Lower lobe of right lung (tissue), 2 donors: ENCODE data around the gene DUS1L. TPM values are rescaled to one million over a fixed set of nuclear protein-coding genes. Genes with fewer than 3 reads are reported as not detected.
"Not testable (repeated sequence)": the region's sequence is repeated elsewhere in the genome, so short reads cannot be mapped to it uniquely, and the experiment has no call there.

Source experiments
- ATAC-seq, 2 donors: fragments of 200-7000 bp; cut with Tn5 transposase; one replicate each; pipeline ENCODE4 v1.9.1; 2020 to 2022; ENCODE audit warnings: mild to moderate bottlenecking in 2 of 2, moderate library complexity in 2 of 2
- DNase-seq: peaks from one replicate; pipeline ENCODE4 v3.0.0-alpha.2; 2020
- H3K27ac ChIP-seq: fragments of 200-600 bp; one replicate; pipeline ENCODE4 v1.8.0; 2022
- H3K27me3 ChIP-seq: fragments of 200-600 bp; one replicate; pipeline ENCODE4 v1.8.0; 2022; ENCODE audit warnings: low read depth
- H3K36me3 ChIP-seq: fragments of 200-600 bp; one replicate; pipeline ENCODE4 v1.8.0; 2022; ENCODE audit warnings: mild to moderate bottlenecking
- H3K4me1 ChIP-seq: fragments of 200-600 bp; one replicate; pipeline ENCODE4 v1.8.0; 2022
- H3K4me3 ChIP-seq: fragments of 200-600 bp; one replicate; pipeline ENCODE4 v1.8.0; 2022; ENCODE audit warnings: mild to moderate bottlenecking
- H3K9me3 ChIP-seq: fragments of 200-600 bp; one replicate; pipeline ENCODE4 v1.8.0; 2022
- intact Hi-C: fragments of 100-400 bp; cut with DNase I; formaldehyde crosslinking; loops from one replicate; pipeline ENCODE4 v1.11.0; 2022
- total RNA-seq: library from RNA; stranded (reverse); fragmentation: NEBNext Ultra II Directional; extraction: Animal tissue kit (Norgen Biotek cat#: 25700); gene quantifications from one replicate; pipeline ENCODE4 v1.2.1, GENCODE V29; 2021
- TF ChIP-seq, protein P1 (sequence below): fragments of 200-600 bp; IDR thresholded peaks from one replicate; pipeline ENCODE4 v1.8.0; 2022; ENCODE audit warnings: antibody characterized with exemption, mild to moderate bottlenecking
- donor health status: DM: no; HTN: yes; CAD: no; lungs with severe emphysema.

DUS1L gene
- total RNA-seq, 1 donor from 2014 or later: 85.1 TPM

- DNase-seq: no peak
- peaks cover 18% of the 10 kb centered on the region for H3K4me1 ChIP-seq
- H3K27ac ChIP-seq: no peak overlapping the region
- peaks cover 29% of the 10 kb centered on the region for H3K36me3 ChIP-seq
- no peaks in the 10 kb centered on the region for H3K27me3 ChIP-seq
- intact Hi-C loops: no loop called here
- no peak for ATAC-seq
- TF ChIP-seq, protein P1, sequence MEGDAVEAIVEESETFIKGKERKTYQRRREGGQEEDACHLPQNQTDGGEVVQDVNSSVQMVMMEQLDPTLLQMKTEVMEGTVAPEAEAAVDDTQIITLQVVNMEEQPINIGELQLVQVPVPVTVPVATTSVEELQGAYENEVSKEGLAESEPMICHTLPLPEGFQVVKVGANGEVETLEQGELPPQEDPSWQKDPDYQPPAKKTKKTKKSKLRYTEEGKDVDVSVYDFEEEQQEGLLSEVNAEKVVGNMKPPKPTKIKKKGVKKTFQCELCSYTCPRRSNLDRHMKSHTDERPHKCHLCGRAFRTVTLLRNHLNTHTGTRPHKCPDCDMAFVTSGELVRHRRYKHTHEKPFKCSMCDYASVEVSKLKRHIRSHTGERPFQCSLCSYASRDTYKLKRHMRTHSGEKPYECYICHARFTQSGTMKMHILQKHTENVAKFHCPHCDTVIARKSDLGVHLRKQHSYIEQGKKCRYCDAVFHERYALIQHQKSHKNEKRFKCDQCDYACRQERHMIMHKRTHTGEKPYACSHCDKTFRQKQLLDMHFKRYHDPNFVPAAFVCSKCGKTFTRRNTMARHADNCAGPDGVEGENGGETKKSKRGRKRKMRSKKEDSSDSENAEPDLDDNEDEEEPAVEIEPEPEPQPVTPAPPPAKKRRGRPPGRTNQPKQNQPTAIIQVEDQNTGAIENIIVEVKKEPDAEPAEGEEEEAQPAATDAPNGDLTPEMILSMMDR: no peak
- no peaks in the 10 kb centered on the region for H3K9me3 ChIP-seq
- no peak overlapping the region for H3K4me3 ChIP-seq
Measured at GRCh38 chr17:82045936-82046484, 19.6 kb downstream of the DUS1L start.

GRCh38 chr17:82043507-82043906 is 22.1 kb downstream of the DUS1L start:
- DNase-seq: no peak
- no peaks in the 10 kb centered on the region for H3K9me3 ChIP-seq
- intact Hi-C loops: no loop called here
- ATAC-seq: no peak
- H3K27ac ChIP-seq: no peak overlapping the region
- peaks cover 2% of the 10 kb centered on the region for H3K4me1 ChIP-seq
- no peaks in the 10 kb centered on the region for H3K27me3 ChIP-seq
- no peak overlapping the region for H3K4me3 ChIP-seq
- H3K36me3 ChIP-seq: peaks cover 14% of the 10 kb centered on the region
- TF ChIP-seq, protein P1: no peak

GRCh38 chr17:82042649-82043048 is 23.0 kb downstream of the DUS1L start:
- peaks cover 11% of the 10 kb centered on the region for H3K4me1 ChIP-seq
- no peak overlapping the region for H3K27ac ChIP-seq
- no peaks in the 10 kb centered on the region for H3K9me3 ChIP-seq
- H3K36me3 ChIP-seq: peaks cover 9% of the 10 kb centered on the region
- no peak overlapping the region for H3K4me3 ChIP-seq
- TF ChIP-seq, protein P1: no peak
- DNase-seq (no peak), ATAC-seq (no peak)
- intact Hi-C loops: no loop called here
- H3K27me3 ChIP-seq: no peaks in the 10 kb centered on the region

DNA sequence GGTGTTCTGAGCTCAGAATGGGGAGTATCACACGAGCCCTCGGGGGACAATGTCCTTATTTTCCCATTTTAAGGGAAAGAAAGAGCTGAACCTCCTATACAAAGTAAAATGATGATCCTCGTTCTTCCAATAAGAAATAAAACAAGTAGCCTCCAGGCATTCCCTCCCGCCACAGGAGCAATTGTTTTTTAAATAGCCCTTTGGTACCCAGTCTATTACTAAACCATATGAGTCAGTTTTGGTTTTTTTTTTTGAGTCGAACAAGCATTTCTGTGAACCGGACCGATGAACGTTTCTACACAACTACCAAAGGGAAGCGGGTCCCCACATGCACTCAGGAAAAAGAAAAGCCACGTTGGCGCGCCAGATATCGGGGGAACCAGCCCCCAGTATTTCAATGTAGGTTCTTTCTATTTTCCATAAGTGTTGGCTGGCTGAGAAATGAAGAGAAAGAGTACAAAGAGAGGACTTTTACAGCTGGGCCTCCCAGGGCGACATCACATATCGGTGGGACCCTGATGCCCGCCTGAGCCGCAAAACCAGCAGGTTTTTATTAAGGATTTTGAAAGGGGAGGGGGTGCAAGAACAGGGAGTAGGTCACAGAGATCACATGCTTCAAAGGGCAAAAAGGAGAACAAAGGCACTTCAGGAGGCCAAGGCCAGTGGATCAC is 24.3 kb downstream of the DUS1L start:
- H3K4me3 ChIP-seq: no peak overlapping the region
- peaks cover 17% of the 10 kb centered on the region for H3K4me1 ChIP-seq
- H3K9me3 ChIP-seq: no peaks in the 10 kb centered on the region
- TF ChIP-seq, protein P1: no peak
- no peak for DNase-seq
- intact Hi-C loops: no loop called here
- H3K36me3 ChIP-seq: no peaks in the 10 kb centered on the region
- ATAC-seq: no peak
- H3K27ac ChIP-seq: no peak overlapping the region
- no peaks in the 10 kb centered on the region for H3K27me3 ChIP-seq

DNA sequence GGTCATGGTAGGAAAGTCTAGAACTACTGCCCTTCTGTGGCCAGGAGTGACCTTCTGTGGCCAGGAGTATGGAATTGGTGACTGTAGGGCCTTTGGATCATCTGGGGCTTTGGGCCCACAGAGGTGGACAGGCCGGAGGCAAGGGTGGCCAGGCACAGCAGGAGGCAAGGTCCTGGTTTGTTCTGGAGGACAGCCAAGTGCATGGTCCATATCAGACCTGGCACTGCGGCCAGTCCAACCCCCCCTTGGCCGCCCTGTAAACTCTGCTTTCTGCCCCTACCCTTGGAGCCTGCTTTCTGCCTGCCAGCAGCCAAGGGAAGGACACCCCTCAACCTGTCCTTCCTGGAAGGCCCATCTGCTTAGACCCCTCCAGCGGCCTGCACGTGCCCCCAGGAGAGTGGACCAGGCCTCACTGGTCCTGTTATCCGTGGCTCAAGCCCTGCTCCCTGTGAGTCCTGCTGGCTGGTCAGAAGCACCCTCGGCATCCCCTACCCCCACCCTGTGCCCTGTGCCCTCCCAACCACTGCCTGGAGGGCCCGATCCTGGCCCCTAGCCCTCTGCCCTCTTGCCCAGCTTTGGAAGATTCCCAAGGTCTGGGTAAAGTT is 25.8 kb downstream of the DUS1L start:
- H3K9me3 ChIP-seq: no peaks in the 10 kb centered on the region
- ATAC-seq: no peak
- DNase-seq: no peak
- H3K4me3 ChIP-seq: no peak overlapping the region
- TF ChIP-seq, protein P1: no peak
- no peaks in the 10 kb centered on the region for H3K27me3 ChIP-seq
- H3K27ac ChIP-seq: no peak overlapping the region
- intact Hi-C loops: no loop called here
- peaks cover 27% of the 10 kb centered on the region for H3K4me1 ChIP-seq
- no peaks in the 10 kb centered on the region for H3K36me3 ChIP-seq

DNA sequence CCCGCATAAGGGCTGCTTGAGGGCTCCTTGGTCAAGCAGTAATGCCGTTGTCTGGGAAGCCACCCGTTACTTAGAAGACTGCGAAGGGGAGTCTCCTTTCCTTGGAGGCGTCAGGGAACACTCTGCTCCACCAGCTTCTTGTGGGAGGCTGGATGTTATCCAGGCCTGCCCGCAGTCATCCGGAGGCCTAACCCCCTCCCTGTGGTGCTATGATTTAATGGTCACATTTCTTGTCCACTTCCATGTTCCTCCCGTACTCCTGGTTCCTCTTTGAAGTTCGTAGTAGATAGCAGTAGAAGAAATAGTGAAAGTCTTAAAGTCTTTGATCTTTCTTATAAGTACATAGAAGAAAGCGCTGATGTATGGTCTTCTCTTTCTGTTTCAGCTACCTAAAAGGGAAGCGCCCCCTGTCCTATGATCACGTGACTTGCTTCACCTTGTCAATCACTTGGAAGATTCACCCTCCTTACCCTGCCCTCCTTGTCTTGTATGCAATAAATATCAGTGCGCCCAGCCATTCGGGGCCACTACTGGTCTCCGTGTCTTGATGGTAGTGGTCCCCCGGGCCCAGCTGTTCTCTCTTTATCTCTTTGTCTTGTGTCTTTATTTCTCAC is 26.7 kb downstream of the DUS1L start:
- peaks cover 27% of the 10 kb centered on the region for H3K4me1 ChIP-seq
- ATAC-seq, H3K9me3 ChIP-seq, H3K27me3 ChIP-seq, H3K27ac ChIP-seq, DNase-seq, H3K36me3 ChIP-seq, intact Hi-C loops, H3K4me3 ChIP-seq: not testable (repeated sequence)
